C4-2B (cell line): Measurements from ENCODE around the gene ZDHHC18.

Experiments
- ZFX ChIP-seq: fragments of 450-650 bp; IDR thresholded peaks from 2 replicates; pipeline ENCODE4 v1.6.1; 2017
- TF ChIP-seq, protein P1 (sequence below): fragments of 450-650 bp; conservative IDR thresholded peaks from 2 replicates; pipeline ENCODE4 v1.5.1; 2017; ENCODE audit warnings: mild to moderate bottlenecking

- TF ChIP-seq, protein P1, sequence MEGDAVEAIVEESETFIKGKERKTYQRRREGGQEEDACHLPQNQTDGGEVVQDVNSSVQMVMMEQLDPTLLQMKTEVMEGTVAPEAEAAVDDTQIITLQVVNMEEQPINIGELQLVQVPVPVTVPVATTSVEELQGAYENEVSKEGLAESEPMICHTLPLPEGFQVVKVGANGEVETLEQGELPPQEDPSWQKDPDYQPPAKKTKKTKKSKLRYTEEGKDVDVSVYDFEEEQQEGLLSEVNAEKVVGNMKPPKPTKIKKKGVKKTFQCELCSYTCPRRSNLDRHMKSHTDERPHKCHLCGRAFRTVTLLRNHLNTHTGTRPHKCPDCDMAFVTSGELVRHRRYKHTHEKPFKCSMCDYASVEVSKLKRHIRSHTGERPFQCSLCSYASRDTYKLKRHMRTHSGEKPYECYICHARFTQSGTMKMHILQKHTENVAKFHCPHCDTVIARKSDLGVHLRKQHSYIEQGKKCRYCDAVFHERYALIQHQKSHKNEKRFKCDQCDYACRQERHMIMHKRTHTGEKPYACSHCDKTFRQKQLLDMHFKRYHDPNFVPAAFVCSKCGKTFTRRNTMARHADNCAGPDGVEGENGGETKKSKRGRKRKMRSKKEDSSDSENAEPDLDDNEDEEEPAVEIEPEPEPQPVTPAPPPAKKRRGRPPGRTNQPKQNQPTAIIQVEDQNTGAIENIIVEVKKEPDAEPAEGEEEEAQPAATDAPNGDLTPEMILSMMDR: no peak
- no peak for TF ChIP-seq ZFX
These were observed 29.7 kb downstream of the ZDHHC18 start for GRCh38 chr1:26856181-26856580.
